Mesenteric fat pad (tissue), 1 donor: ENCODE measurements around the gene UGT3A1. TPM values are rescaled to one million over a fixed set of nuclear protein-coding genes. Genes with fewer than 3 reads are reported as not detected.
A peak's percentile ranks its signal among the peaks of the same experiment; 100 is the strongest.
"Not testable (repeated sequence)": the region's sequence is repeated elsewhere in the genome, so short reads cannot be mapped to it uniquely, and the experiment has no call there.

Source experiments
- DNase-seq: peaks from one replicate; pipeline ENCODE4 v3.0.0-alpha.2; 2020; ENCODE audit warnings: low spot score
- total RNA-seq: library from RNA; stranded (reverse); fragmentation: NEBNext Ultra II Directional; extraction: Animal tissue kit (Norgen Biotek cat#: 25700); gene quantifications from one replicate; pipeline ENCODE4 v1.2.1, GENCODE V29; 2021
- donor health status: DM: yes; HTN: yes; CAD: no.

The UGT3A1 gene
- total RNA-seq, 1 donor from 2014 or later: not detected

DNA sequence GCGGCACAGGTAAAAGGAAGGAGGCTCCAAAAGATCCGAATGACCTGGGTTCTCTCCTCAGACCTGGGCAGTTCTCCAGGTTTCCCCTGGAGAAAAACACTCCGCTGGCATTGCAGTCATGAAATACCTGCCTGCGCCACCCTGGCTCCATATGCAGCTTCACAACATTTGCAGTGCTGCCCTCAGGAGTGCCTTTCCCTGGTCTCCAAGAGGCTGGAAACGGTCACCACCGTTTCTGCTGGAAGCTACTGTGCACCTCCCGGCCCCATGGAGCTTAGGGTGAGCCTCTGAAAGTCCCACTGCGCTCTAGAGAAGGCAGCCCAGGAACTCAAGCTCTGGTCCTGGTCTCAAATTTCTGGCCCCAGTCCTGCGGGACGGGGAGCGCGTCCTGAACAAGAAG lies 670 bp downstream of the UGT3A1 start:
- DNase-seq: no peak

DNA sequence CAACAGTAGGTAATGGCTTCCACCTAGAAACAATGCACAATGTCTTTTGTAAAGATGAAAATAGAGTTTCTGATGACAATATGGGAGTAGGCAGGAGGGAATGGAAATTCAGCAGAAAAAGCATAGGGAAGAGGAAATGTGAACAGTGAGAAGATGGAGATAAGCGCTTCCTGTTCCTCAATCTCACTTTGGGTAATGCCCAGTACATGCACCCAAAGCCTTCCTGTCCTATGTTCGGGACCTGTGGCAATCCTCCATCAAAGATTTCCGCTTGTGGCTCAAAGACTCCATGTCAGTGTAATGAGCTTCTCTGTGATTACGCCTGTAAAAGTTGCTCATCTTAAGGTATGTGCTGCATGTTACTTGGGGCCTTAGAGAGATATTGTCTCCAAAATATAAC lies 2.7 kb downstream of the UGT3A1 start:
- no peak for DNase-seq

DNA sequence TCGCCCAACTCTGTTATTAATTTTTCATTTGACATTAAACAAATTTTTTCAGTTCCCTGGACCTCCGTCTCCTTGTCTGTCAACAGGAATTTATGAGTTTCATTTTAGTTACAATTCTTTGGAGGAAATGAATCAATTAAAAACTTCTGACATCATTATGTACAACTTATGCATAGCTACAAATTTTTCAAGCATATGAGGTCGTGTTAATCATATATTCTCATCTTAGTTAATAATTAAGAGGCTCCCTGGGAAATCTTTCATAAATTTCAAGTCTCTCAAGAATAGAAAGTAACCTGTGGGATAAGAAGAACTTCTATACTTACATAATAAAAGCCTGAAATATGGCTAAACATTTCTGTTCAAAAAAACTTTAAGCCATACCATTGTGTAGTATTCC lies 3.4 kb downstream of the UGT3A1 start:
- DNase-seq: no peak

DNA sequence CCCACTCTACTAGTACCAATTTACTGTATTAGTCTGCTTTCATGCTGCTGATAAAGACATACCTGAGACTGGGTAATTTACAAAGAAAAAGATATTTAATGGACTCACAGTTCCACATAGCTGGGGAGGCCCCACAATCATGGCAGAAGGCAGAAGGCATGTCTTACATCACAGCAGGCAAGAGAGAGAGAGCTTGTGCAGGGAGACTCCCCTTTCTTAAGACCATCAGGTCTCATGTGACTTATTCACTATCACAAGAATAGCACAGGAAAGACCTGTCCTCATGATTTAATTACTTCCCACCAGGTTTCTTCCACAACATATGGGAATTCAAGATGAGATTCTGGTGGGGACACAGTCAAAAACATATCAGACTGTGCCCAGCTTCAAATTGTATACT lies 11.5 kb downstream of the UGT3A1 start:
- DNase-seq: no peak

DNA sequence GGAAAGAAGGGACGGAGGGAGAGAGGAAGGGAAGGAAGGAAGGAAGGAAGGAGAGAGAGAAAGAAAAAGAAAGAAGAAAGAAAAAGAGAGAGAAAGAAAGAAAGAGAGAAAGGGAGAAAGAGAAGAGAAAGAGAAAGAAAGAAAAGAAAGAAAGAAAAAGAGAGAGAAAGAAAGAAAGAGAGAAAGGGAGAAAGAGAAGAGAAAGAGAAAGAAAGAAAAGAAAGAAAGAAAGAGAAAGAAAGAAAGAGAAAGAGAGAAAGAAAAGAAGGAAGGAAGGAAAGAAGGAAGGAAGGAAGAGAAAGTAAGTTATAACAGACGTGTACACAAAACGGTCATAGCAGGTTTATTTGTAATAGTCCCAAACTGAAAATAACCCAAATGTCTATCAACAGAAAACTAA lies 14.3 kb downstream of the UGT3A1 start:
- DNase-seq: not testable (repeated sequence)

DNA sequence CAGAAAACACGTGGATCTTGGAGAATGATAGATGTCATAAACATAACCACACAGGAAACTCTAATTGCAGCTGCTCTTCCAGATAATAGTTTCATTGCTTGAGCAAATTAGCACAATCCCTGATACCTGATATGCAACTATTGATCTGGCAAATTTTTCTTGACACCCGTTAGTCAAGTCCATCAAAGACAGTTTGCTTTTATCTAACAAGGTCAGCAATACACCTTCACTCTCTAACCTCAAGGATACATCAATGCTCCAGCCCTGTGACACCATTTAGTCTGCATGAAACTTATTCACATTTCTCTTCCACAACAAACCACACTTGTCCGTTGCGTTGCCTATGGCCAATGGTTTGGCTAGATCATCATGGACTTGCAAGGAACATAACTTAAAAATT lies 16.6 kb downstream of the UGT3A1 start:
- DNase-seq: no peak

DNA sequence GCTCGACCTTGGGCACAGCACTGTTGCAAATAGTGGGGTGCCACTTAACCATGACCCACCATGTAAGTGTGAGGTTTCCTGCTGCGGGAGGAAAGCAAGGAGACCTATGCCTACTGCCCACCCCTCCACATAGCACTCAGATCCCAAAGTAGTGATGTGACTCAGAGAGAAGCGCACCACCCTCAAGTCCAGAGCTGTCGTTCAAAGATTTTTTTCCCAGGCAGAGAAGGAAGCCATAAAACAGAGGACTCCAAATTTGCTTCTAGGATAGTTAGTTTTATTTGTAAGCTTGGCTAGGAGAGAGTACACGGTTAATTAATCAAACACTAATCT lies 19.3 kb downstream of the UGT3A1 start:
- no peak for DNase-seq

DNA sequence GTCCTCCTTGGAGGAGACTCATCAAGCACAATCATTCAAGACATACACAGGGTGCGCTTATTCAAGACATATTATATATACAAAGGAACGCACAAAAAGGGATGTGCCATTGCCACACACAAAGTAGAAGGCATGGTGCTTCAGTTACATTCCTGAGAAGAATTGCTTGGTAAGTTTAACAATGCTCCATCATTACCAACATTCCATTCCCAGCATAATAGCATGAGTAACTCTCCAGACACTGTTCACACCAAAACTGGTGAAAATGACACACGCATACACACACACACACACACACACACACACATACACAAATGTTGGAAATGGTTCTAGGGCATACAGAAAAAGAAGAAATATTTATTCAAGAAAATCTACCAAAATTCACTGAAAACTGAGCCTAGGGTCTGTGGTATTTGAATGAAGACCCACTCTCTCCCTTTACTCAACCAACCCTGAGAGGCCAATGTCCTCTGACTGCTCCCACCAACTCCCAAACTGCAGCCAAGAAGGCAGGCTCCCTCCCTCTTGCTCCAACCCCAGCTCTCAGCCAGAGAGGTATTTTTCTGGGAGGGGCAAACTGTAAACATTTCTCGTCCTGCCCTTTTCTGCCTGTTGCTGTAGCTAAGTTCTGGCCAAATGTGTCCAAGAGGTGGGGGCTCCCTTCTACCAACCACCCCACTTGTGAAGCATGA lies 19.9 kb downstream of the UGT3A1 start:
- DNase-seq: no peak

DNA sequence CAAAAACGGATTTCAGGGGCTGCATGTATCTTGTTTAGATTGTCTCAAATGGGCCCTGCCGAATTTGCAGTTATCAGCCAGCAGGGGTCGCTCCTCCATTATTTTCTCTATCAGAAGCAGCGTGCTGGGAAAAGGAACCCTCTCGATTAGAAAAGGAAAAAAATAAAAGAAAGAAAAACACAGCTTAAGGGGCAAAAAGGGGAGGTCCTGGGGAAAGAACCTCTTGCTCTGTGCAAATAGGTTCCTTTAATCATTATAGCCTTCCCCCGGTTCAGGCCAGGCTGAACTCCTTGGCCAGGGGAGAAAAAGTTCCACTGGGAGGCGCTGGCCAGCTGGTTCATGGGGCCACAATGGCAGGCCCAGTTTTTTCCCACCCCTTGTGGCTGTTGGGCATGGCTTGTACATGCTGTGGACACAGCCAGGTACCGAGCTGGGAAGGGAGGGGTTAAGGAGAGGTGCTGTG lies 27.8 kb downstream of the UGT3A1 start:
- no peak for DNase-seq

DNA sequence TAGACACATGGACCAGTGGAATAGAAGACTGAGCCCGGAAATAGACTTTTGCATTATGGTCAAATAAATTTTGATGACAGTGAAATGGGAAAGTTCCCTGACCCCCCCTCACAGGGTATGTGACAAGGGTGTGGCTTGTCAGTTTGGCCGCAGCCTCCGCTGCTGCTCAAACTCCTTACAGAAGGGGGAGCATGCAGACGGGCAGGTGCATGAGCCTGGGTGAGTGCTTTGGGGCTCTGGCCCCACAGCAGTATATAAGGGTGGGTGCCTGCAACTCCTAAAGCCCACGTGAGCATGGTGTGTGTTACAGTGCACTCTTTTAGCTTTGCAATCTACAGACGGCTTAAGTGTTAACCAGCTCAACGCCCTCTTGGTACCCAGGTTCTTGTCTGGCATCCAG lies 30.9 kb downstream of the UGT3A1 start:
- DNase-seq: no peak

DNA sequence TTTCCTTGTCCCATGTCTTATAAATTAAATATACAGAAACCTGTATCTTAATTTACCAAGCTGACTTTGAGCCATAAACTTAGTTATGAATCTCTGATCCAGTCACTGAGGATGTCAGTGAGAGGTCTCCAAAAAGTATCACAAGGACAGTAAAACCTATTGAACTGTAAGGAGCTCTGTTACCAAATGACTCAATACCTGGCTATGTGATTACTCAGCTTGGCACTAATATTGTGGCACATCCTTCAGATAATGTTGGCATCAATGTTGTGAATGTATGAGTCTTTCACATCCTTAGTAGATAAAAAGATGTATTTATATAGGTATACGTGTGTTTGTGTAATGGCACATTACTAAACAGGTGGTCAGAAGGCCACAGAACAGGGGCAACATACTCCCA lies 34.8 kb downstream of the UGT3A1 start:
- no peak for DNase-seq

DNA sequence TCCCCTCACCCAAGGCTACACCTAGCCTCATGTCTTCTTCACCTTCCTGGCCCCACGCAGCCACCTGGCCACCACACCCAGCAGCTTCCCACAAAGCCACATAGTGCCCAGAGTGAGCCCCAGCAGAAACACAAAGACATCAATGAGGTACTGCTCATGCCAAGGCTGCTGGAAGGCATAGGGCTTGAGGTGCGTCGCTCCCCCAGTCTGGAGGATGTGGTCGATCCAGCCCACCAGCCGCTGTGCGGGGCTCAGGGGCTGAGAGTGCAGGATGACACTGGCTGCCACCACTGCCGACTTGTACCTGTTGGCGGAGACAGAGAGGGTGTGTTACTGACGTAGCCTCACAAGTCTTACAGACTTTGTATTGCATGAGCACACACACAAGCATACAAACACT lies 37.0 kb downstream of the UGT3A1 start:
- DNase-seq: no peak

DNA sequence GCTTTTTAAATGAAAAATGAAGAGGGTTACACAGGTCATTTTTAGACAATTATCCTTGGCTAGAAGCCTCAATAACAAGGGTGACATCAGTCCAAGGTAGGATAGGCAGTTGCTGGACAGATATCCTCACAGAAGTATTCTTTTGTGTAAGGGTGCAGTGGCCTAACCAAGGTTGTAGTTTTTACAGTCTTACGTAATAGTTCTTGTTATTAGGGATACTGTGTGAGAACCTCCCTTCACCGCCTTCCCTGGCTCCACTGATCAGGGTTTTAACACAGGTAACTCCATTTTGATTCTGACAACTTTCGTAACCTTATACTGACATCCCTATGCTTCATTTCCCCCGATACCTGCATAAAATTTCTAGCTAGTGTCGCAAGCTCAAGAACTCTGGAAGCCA lies 44.1 kb downstream of the UGT3A1 start:
- DNase-seq: no peak

DNA sequence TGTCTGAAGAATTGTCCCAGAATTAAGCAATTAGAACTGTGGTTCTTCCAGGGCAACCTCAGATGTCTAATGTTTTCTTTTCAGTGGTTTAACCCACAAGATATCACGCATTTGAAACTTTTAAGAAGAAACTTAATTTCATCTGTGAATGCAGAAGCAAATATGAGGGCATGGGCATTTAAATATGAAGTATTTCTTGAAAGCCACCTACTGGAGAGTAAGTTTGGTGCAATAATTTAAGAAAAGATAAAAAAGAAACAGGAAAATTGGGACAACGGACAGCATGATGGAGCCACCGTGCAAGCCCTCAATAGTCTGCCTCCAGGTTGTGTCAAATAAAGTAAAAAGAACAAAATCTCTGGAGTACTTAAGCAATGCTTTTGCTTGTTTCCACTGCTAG lies 51.6 kb downstream of the UGT3A1 start:
- no peak for DNase-seq

DNA sequence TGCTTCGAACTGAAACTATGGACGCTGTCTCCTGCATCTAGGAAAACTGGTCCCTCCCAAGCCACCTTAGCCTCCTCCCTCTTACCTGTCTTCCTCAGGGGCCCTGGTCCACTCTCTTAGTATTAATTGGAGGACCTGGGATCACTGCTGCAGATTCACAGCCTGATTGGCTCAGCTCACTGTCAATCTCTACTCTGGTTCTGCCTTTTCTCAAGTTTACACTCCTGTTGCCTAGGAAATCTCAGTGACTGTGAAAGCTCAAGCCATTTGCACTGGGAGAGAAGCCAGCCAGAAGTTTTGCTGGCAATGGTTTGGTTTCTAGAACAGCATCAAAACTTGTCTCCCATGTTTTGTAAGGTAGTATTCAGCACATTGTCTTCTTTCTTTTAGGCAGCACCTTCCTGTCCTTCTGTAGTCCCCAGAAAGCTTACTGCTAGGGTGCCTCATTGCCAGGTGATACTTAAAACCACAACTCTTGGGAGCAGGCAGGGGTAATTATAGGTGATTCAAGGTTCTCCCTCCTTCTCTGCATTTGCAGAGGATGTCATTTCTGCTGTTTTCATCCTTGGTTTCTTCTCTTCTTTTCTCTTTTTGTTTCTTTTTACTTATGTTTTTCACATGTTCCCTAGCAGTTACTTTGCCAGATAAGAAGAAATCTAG lies 52.5 kb downstream of the UGT3A1 start, which contains the start of gene CAPSL:
TSS of gene CAPSL (minus strand) at position 55 of the 660 bp plus-strand sequence. CDS start 17,502 bp downstream, outside the sequence.
- no peak for DNase-seq

DNA sequence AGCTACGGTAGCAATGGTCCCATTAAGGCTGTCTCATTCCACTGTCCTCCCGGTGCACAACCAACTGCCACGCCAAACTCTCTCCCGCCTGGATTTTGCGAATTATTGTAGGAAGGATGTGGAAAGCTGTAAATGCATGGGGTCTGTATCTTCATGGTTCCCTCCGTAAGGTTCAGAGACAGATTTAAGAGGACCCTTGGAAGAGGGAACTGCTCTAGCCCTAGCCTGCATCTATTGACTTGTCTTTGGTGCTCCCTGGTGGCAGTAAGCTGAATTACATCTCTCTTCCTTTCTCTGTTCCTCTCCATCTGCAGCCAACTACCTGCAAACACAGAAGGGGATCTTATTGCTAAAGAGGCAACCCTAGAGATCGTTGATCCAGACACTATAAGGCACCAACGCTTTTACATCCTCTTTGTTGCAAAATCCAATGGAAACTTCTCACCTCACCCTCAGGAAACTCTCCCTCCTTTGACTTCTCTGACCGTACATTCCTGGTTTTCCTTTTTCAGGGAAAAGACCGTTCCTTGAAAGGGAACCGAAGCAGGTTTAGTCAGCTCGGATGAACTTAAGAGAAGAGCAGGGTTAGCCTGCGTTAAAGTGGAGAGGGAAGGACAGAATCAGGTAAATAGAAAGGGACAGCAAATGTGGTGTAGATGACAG lies 64.7 kb downstream of the UGT3A1 start:
- no peak for DNase-seq

DNA sequence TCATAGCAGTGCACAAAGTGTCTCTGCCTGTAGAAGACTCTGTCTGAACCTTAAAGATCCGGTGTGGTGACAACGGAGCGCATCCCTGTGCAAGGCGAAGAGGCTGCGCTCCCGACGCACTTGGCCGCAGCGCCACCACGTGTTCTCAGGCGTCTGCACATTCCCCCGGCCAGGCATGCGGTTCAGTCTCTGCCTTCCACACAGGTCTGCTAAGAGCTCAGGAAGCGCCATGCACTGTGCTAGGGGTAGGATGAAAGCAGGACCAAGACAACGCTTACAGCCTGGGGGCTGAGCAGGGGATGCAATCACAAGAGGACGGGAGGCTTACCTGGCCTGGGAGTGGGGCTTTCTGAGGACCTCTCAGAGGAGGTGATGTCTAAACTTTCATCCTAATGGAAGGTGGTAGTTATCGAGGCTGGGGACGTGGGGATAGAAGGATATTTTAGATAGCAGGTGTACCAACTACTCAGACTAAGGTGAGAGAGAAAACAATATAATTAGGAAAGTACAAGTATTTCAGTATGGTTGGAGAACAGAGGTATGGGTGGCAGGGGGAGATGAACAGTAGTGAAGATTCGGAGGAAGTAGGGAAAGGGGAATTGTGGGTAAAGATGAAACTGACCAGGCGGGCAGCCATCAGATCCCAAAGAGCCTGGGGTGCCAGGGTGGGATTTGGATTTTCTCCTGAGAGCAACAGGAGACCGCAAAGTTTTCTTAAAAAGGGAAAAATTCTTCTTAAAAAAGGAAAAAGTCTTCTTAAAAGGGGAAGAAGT lies 66.1 kb downstream of the UGT3A1 start:
- peak; percentile 89 for DNase-seq

DNA sequence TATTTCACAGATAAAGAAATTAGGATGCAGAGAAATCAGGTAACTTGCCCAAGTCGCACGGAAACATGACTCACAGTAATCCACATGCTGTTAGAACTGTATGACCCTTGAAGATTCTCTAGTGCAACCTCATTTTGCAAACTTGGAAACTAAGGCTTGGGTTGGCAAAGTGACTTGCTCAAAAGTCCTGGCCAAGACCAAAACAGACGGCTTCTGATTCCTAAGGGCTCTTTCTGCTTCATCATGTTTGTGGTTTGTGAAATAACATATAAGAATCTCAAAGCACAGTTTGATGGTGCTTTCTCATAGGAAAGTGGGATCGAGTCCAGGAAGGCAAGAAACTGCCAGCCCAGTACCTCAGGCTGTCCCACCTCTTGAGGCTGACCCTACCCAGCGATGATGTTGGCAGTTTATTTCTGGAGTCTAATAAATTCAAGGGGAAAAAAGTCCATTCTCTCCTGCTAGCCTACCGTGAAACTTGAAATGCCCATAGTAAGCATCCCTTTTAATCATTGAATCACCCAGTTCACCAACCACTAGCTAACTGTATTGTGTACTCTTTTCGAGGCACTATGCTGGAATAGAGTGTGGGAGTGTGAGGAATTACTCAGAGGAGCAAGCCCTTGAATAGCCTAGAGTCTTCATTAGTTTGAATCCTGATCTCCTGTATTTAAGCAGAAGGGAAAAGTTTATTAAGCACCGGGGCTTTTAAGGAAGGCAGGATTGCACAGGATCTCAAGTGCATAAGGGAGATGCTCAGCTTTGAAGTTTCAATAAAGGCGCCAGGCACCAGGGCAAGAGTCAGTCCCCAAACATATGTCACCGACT lies 66.9 kb downstream of the UGT3A1 start:
- no peak for DNase-seq

DNA sequence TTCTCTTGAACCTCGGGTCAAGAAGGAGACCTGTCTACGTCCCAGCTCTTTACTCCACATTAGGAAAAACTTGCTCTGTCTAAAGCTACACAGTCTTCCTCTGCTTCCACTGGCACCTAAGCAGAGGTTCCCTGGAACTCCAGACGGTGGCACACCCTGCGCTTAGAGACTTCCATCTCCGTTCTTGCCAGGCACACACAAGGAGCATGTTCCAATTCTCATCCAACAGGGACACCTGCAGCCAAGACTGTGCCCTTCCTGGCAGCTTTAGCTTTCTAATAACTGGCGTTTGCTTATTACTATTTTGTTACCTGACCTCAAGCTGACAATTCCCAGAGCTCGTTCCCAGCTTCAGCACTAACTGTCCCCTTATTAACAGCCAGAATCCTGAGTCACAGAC lies 68.7 kb downstream of the UGT3A1 start:
- DNase-seq: no peak

DNA sequence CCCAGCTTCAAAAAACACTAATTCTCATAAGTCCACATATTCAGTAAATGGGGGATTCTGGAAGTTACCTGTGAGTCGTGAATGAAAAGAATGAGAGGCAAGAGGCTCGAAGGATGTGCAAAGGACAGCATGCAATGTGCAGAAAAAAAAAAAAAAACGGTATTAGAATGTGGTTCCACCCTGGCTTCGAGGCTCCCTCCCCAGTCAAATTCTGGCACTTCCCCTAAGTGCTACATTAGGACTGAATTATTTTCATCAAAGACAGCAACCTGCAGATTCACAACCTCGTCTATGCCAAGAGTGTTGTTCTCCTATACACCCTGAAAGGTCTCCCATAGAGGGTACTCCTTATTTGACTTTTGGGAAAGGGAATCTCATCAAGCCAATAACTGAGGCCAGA lies 69.3 kb downstream of the UGT3A1 start:
- no peak for DNase-seq

DNA sequence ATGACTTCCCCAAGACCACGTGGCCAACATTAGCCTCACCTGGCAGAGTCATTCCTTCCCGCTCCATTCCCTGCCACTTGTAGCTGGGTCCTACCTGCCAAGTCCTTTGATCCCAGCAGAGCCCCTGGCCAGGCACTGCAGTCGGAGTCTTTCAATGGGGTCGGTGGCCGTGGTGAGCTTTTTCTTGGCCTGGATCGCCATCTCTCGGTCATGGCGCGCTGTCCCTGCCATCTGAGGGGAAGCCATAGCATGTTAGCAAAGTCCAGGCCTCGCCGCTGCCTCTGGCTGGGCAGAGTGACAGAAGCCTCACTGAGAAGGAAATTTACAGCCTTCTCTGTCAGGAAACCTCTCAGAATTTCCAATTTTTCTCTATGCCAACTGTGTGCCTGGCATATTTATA lies 70.3 kb downstream of the UGT3A1 start:
- DNase-seq: no peak
